Stimulated activated CD4-positive, alpha-beta T cell treated with anti-CD3 and anti-CD28 coated beads, Interleukin-4, amount 100 ng/mL, for 4 hours (primary cell): ENCODE results near the gene AP1M1.
A peak's percentile ranks its signal among the peaks of the same experiment; 100 is the strongest.
"Not testable (repeated sequence)": the region's sequence is repeated elsewhere in the genome, so short reads cannot be mapped to it uniquely, and the experiment has no call there.

ENCODE experiments used
- DNase-seq, 2 experiments: peaks; one replicate each; pipeline ENCODE4 v3.0.0-alpha.2; 2020

Gene AP1M1

GRCh38 chr19:16197622-16198369, at the start of gene AP1M1:
Gene AP1M1 (plus strand): TSS chr19:16197911. CDS start chr19:16198027, 116 bp downstream.
- peak; percentile 98 for DNase-seq

- no peak for DNase-seq
Observed at GRCh38 chr19:16148443-16149229, 49.1 kb upstream of the AP1M1 start.

GRCh38 chr19:16153582-16154336, 44.0 kb upstream of the AP1M1 start:
- no peak for DNase-seq

- DNase-seq: no peak
Observed at GRCh38 chr19:16154557-16154956, 43.2 kb upstream of the AP1M1 start.

- no peak for DNase-seq
Observed at GRCh38 chr19:16155128-16155527, 42.6 kb upstream of the AP1M1 start.

- no peak for DNase-seq
Observed at GRCh38 chr19:16156904-16157303, 40.8 kb upstream of the AP1M1 start.

- DNase-seq: no peak
Observed at GRCh38 chr19:16157601-16158000, 40.1 kb upstream of the AP1M1 start.

GRCh38 chr19:16159655-16160054, 38.1 kb upstream of the AP1M1 start:
- DNase-seq: no peak

- DNase-seq: no peak
Observed at GRCh38 chr19:16160445-16160942, 37.2 kb upstream of the AP1M1 start.

GRCh38 chr19:16160943-16161560, 36.7 kb upstream of the AP1M1 start:
- peak in 1 of 2 experiments; percentile 20 for DNase-seq

- DNase-seq: no peak
Observed at GRCh38 chr19:16161840-16162239, 35.9 kb upstream of the AP1M1 start.

- no peak for DNase-seq
Observed at GRCh38 chr19:16164222-16164890, 33.4 kb upstream of the AP1M1 start.

GRCh38 chr19:16166417-16166816, 31.3 kb upstream of the AP1M1 start:
- DNase-seq: no peak

GRCh38 chr19:16167055-16167454, 30.7 kb upstream of the AP1M1 start:
- DNase-seq: no peak

GRCh38 chr19:16168465-16169081, 29.1 kb upstream of the AP1M1 start:
- DNase-seq: no peak

- DNase-seq: no peak
Observed at GRCh38 chr19:16170134-16170533, 27.6 kb upstream of the AP1M1 start.

GRCh38 chr19:16175954-16176353, 21.8 kb upstream of the AP1M1 start:
- no peak for DNase-seq

GRCh38 chr19:16178866-16179265, 18.8 kb upstream of the AP1M1 start:
- not testable (repeated sequence) for DNase-seq

- no peak for DNase-seq
Observed at GRCh38 chr19:16180611-16181010, 17.1 kb upstream of the AP1M1 start.

- DNase-seq: no peak
Observed at GRCh38 chr19:16184665-16185122, 13.0 kb upstream of the AP1M1 start.

GRCh38 chr19:16185123-16185767, 12.5 kb upstream of the AP1M1 start, which contains the start of gene FAM32A:
Gene FAM32A (plus strand): TSS chr19:16185410. CDS start chr19:16185443, 33 bp downstream.
- peak; percentile 93 to 99 for DNase-seq
